HFFc6 (cell line): ENCODE measurements around the gene TSN. TPM values are rescaled to one million over a fixed set of nuclear protein-coding genes. Genes with fewer than 3 reads are reported as not detected.

Experiments
- DNase-seq: peaks from one replicate; pipeline ENCODE4 v3.0.0-alpha.2; 2018
- H3K27ac Mint-ChIP-seq: 2 replicates; pipeline ENCODE4 v1.8.0; 2020; ENCODE audit warnings: mild to moderate bottlenecking, mixed read lengths
- H3K27me3 Mint-ChIP-seq: 2 replicates; pipeline ENCODE4 v1.8.0; 2021; ENCODE audit warnings: mild to moderate bottlenecking, moderate library complexity, mixed read lengths; ENCODE audit not compliant: insufficient read depth
- H3K36me3 Mint-ChIP-seq: 2 replicates; pipeline ENCODE4 v1.8.0; 2021; ENCODE audit warnings: low read depth, mixed read lengths
- H3K4me1 Mint-ChIP-seq: 2 replicates; pipeline ENCODE4 v1.8.0; 2020; ENCODE audit warnings: low read depth, mixed read lengths
- H3K4me3 Mint-ChIP-seq: 2 replicates; pipeline ENCODE4 v1.8.0; 2020; ENCODE audit warnings: mild to moderate bottlenecking, moderate library complexity, mixed read lengths
- H3K9me3 Mint-ChIP-seq: 2 replicates; pipeline ENCODE4 v1.8.0; 2020; ENCODE audit warnings: mild to moderate bottlenecking, mixed read lengths
- CTCF ChIP-seq: fragments of 200-600 bp; sonication (generic); IDR thresholded peaks from 2 replicates; pipeline ENCODE4 v1.5.0; 2021; ENCODE audit warnings: antibody characterized with exemption, mild to moderate bottlenecking
- total RNA-seq, 6 experiments: library from RNA; stranded (reverse); fragmentation: NEBNext Ultra II Directional; extraction: Animal tissue kit (Norgen Biotek cat#: 25700); gene quantifications; 2 replicates in 1 of 6; 3 replicates in 5 of 6; pipeline ENCODE4 v1.2.3, GENCODE V29; 2021

TSN gene
- total RNA-seq, 6 experiments from 2014 or later = 74.8 to 91.2 (median 83.2) TPM

- peaks cover 14% of the 10 kb centered on the region for H3K27me3 Mint-ChIP-seq
- no peak overlapping the region for H3K4me3 Mint-ChIP-seq
- no peak for TF ChIP-seq CTCF
- no peak for DNase-seq
- H3K27ac Mint-ChIP-seq = no peak overlapping the region
- no peaks in the 10 kb centered on the region for H3K9me3 Mint-ChIP-seq
- no peaks in the 10 kb centered on the region for H3K36me3 Mint-ChIP-seq
- H3K4me1 Mint-ChIP-seq = peaks cover 16% of the 10 kb centered on the region
Observed at GRCh38 chr2:121791801-121792221, 36.4 kb downstream of the TSN start.

GRCh38 chr2:121793816-121794215 lies 38.4 kb downstream of the TSN start:
- DNase-seq = no peak
- peaks cover 17% of the 10 kb centered on the region for H3K27me3 Mint-ChIP-seq
- H3K27ac Mint-ChIP-seq = no peak overlapping the region
- no peak overlapping the region for H3K4me3 Mint-ChIP-seq
- peaks cover 16% of the 10 kb centered on the region for H3K4me1 Mint-ChIP-seq
- H3K9me3 Mint-ChIP-seq = no peaks in the 10 kb centered on the region
- TF ChIP-seq CTCF = no peak
- no peaks in the 10 kb centered on the region for H3K36me3 Mint-ChIP-seq

GRCh38 chr2:121794233-121794632 lies 38.8 kb downstream of the TSN start:
- peaks cover 17% of the 10 kb centered on the region for H3K27me3 Mint-ChIP-seq
- no peak overlapping the region for H3K4me3 Mint-ChIP-seq
- no peak overlapping the region for H3K27ac Mint-ChIP-seq
- no peaks in the 10 kb centered on the region for H3K36me3 Mint-ChIP-seq
- peaks cover 16% of the 10 kb centered on the region for H3K4me1 Mint-ChIP-seq
- H3K9me3 Mint-ChIP-seq = no peaks in the 10 kb centered on the region
- TF ChIP-seq CTCF = no peak
- DNase-seq = no peak

GRCh38 chr2:121796239-121796638 lies 40.8 kb downstream of the TSN start:
- Mint-ChIP-seq H3K27ac (no peak overlapping the region), H3K4me1 (peaks cover under 1% of the 10 kb centered on the region), H3K9me3 (no peaks in the 10 kb centered on the region), H3K27me3 (peaks cover 15% of the 10 kb centered on the region), H3K4me3 (no peak overlapping the region), H3K36me3 (no peaks in the 10 kb centered on the region)
- no peak for TF ChIP-seq CTCF
- no peak for DNase-seq

DNA sequence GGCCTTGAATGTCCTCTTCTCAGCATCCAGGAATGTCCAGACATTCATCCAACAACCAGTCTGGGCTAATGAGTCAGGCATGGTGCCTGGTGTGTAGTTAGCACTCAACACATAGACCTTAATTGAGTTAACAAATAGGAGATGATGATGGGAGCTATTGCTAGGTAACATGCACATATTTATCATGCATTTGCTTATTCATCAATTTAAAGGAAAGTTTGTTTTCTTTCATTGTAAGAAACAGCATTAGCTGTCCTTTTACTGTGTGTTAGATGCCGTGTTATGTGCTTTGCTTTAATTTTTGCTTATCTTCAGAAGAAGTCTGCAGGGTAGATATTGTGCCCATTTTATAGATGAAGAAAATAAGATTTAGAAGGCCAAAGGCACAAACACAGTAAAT lies 43.2 kb downstream of the TSN start:
- Mint-ChIP-seq H3K9me3 (peaks cover 8% of the 10 kb centered on the region), H3K4me1 (no peaks in the 10 kb centered on the region), H3K4me3 (no peak overlapping the region), H3K27ac (no peak overlapping the region), H3K27me3 (peaks cover 27% of the 10 kb centered on the region), H3K36me3 (peaks cover 7% of the 10 kb centered on the region)
- TF ChIP-seq CTCF = no peak
- no peak for DNase-seq

- Mint-ChIP-seq H3K9me3 (peaks cover 8% of the 10 kb centered on the region), H3K27ac (no peak overlapping the region), H3K27me3 (peaks cover 41% of the 10 kb centered on the region), H3K36me3 (peaks cover 7% of the 10 kb centered on the region), H3K4me1 (peaks cover 7% of the 10 kb centered on the region; the same call in 1 of the 2 replicates), H3K4me3 (no peak overlapping the region)
- no peak for TF ChIP-seq CTCF
- DNase-seq = no peak
Observed at GRCh38 chr2:121801916-121802315, 46.5 kb downstream of the TSN start.
